ENCODE results near the gene OTOP2.

Gene OTOP2

DNA sequence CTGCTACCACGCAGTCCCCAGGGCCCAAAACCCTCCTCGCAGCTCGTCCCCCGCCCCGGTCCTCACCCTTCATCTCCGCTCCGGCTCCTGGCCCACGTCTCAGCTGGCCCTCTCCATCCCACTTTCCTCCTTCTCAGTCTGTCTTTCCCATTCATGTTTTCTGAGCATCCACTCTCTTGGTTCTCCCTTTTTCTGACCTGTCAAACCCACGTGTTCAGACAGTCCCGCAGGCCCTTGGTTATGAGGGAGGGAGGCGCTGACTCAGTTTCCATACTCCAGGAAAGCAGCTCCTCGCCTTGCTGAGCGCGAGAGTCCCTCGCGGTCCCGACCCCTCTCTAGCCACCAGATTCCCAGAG is 48.9 kb downstream of the OTOP2 start:
- no peak for DNase-seq

DNA sequence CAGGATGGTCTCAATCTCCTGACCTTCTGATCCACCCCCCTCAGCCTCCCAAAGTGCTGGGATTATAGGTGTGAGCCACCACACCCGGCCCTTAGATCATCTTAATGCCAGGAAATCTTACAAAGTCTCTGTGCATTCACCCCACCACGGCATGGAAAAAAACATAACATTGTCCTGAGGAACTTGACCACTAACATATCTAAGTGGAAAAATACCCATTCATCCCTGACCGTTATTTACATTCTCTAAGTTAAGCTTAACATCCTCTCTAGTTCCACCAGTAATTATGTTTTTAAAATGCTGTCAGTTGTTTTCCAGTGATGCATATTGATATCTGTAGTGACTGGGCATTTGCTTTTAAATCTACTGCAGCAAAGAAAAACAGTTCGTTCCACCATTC is 51.9 kb downstream of the OTOP2 start:
- no peak for DNase-seq

DNA sequence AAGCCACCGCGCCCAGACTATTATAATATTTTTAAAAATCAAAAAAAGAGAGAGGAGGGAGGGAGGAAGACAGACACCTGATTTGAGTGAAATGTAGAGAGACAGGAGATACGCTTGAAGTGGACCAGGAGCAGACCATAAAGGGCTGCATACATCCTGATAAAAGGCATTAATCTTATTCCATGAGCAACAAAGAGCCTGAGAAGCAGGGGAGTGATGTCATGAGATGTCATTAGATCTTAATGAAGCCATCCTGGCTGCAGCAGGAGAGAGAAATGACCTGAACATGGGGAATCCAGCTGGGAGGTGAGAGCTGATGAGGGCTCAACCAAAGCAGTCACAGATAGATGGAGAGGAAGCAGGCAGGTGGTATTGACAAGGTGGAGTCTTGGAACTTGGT is 53.7 kb downstream of the OTOP2 start:
- no peak for DNase-seq

DNA sequence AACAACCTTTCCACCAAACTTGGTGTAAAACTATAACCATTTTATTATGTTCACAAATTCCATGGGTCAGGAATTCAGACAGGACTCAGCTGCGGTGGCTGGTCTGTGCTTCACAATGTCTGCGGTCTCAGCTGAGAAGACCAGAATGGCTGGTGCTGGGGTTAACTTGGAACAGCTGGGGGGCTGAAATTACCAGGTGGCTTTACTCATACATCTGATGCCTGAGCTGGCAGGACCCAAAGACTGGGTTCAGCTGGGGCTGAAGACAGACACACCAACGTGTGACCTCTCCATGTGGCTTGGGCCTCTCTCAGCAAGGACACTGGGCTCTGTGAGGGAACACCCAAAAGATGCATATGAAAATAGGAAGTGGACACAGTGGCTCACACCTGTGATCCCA is 54.2 kb downstream of the OTOP2 start:
- no peak for DNase-seq

DNA sequence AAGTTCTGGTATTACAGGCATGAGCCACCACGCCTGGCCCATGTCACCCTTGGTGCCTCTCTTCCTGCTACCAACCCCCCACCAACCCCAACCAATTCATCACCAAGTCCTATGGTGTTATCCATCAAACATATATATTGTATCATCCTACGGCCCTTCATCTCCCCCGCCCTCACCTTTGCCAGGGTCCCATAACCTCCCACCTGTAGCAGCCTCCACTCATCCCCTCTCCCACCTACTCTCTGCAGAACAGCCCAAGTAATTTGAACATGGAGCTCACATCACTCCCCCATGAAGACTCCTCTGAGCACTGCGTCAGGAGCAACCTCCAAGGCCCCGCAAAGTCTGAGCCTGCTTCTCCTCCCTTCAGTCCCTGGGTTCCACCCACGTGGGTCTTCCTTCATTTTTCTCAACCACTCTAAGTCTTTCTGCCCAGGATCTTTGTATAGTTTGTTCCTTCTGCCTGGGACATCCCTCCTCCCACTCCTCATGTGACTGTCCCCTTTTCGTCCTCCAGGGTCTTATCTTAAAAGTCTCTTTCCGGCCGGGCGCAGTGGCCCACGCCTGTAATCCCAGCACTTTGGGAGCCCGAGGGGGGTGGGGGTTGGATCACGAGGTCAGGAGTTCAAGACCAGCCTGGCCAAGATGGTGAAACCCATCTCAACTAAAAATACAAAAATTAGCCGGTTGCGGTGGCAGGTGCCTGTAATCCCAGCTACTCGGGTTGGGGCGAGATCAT is 55.5 kb downstream of the OTOP2 start:
- DNase-seq = no peak

DNA sequence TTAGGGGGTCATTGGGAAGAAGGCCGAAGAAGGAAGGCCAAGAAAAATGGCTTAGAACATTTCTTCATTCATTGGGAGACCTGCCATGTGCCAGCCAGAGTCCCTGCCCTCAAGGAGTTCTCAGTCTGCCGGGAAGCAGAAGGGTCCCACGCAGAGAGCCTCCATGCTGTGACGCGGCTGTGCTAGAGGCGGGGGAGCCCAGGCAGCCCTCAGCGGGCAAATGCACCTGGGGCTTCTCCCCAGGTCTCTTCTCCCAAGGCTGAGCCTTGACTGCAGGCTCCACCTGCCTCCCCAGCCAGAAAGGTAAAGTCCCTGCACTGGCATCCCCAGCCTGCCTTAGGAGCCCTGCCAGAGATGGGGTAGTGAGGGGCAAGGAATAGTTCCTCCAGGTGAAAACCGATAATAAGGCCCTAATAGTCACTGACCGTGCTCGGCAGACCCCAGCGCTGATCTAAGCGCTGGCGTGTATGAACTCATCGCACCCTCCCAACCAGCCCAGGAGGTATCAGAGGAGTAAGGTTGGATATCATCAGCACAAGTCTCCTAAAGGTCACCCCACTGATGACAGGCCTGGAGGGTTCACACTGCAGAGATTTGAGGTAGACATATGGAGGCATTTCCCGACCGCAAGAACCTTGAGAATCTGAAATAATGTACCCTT is 57.4 kb downstream of the OTOP2 start:
- peak in 1 of 14 donors; percentile 50 for DNase-seq

DNA sequence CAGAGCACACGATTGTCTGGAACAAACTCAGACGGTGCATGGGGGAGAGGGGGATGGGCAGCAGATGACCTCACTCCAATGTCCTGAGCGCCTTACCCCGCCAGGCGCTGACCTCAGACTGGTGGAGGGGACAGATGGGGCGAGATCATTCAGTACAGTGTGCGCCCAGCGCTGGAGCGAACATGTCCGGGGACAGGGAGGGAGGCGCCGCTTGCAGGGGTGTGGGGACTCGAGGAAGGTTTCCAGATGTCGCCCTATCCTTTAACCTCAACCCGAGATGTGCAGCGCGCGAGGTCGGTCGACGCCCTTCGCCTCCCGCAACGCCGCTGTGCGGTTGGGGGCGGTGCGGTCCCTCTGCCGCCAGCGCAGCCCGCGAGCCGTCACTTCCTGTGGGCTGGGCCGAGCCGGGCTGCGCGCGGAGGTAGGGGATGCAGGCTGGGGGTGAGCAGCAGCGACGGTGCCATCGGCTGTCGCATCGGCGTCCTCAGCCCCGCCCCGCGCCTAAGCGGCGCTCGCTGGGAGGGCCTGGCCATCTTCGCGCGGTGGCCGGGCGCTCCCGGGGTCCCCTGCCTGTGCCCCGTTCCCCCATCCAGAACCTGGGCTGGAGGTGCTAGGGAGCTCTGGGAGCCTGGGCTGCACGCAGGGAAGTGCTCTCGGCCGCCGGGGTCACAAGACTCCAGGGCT is 58.0 kb downstream of the OTOP2 start:
- DNase-seq = peak in 12 of 14 donors; percentile 72 to 89 (median 80)

DNA sequence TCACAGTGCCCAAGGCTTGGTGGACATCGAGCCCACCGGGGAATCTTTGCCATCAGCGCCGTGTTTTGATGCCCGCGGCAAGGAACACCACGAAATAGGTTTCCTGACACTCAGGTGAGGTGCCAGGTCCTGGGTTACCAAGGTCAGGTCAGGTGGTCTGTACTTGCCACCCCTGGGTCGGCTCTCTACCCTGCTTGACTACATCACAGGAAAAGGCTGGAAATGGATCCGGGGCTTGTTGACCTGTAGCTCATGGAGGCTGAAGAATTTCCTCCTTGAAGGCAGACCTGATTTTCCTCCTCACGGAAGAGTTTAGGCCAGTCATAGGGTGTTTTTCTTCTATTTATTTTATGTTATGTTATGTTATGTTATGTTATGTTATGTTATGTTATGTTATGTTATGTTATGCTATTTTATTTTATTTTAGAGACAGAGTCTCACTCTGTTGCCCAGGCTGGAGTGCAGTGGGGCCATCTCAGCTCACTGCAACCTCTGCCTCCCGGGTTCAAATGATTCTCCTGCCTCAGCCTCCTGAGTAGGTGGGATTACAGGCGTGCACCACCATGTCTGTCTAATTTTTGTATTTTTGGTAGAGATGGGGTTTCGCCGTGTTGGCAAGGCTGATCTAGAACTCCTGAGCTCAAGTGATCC is 58.7 kb downstream of the OTOP2 start:
- peak in 2 of 14 donors; percentile 46 to 75 for DNase-seq
